HPDE6-E6E7 (cell line): ENCODE data around the gene TRMU.

Source experiments
- DNase-seq: peaks from one replicate; pipeline ENCODE4 v3.0.0; 2011; ENCODE audit warnings: missing footprints; ENCODE audit errors: extremely low spot score

Gene TRMU

DNA sequence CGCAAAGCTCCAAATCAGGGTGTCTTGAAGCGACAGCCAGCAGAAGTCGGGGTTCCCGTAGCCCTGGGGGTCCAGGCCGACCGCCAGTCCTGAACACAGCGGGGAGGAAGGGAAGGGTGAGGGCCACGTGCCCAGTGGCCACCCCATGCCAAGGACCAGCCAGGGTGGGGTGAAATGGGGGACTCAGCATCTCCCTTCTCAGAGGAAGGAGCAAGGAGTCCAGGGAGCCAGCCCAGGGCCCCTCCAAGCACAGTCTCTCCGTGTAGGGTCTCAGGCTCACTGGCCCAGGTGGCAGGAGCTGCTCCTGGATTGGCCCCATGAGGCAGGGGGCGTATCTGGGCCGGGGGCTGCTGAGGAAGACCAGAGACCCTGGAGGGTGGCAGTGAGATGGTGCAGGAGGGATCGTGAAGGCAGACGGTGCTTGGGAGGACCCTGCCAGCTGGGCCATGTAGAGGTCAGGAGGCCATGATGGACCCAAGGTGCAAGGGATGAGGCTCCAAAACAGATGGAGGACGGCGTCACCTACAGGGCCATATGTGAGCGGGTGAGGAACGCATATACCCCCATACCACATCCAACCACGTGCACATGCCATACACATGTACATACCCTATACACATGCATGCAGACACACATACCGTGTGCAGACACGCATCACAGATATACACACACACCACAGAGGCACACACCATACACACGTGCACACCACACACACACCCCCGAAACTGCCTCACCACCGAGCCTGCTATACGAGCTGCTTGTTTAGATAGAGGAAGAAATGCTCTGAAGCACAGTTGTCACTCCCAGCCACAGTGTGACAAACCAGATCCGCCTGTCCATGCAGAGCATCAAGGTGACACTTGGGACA, 34.4 kb downstream of the TRMU start:
- DNase-seq: no peak

DNA sequence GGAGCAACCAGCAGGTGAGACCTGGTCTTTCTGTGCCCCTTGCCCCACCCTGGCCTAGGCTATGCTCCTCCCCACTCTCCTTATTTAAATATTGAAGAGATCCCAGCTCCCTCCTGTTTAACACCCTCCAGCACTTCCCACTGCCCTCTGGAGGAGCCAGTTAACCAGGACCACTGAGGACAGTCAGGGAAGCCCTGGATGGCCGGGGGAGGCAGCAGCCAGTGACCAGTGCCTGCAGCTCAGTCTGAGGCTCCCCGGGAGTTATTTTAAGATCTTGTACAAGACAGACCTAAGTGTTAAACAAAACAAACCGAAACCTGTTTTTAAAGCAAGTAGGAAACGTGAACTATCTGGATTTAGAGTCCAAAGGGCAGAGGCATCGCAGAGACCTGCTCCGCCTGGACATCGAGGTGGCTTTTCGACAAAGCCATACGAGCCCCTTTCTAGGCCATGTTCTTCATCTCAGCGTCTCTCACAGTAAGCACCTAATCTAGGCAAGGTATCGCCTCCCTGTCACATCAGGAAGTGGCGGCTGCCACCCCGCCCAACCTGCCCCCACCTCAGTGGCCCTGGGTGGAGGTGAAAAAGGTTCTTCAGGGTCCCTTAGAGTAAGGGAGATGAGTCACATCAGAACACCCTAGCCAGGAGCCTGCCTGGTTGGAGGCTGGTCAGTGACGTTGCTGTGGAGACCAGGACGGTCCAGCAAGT, 35.2 kb downstream of the TRMU start:
- DNase-seq: no peak

DNA sequence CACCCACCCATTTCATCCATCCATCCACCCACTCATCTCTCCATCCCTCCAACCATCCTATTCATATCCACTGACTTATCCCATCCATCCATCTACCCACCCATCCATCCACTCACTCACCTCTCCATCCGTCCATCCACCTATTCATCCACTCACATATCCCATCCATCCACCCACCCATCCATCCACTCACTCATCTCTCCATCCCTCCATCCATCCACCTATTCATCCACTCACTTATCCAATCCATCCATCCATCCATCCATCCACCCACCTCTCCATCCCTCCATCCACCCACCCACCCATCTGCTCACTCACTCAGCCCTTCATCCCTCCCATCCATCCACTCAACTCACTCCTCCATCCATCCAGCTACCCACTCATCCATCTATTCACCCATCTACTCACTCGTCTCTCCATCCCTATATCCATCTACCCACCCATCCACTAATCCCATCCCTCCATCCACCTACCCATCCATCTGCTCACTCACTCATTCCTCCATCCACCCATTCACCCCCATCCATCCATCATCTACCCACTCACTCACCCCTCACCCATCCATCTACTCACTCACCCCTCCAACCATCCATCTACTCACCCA, 36.2 kb downstream of the TRMU start:
- no peak for DNase-seq

DNA sequence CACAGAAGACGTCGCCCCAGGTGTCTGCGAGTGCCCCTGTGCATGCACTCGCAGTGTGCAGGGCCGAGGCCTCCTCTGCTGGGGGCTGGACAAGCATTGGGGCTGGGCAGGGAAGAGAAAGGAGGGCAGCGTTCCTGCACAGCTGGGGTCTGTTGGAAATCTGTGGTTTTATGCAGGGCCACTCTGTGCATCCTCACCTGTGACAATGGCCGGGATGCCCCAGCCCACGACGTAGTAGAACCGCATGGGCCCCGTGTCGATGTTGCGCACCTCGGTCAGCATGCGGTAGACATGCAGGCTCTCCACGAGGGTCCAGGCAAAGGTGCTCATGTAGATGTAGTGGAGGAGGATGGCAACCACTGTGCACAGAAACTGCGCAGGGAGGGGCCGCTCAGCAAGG, 37.2 kb downstream of the TRMU start:
- DNase-seq: no peak

DNA sequence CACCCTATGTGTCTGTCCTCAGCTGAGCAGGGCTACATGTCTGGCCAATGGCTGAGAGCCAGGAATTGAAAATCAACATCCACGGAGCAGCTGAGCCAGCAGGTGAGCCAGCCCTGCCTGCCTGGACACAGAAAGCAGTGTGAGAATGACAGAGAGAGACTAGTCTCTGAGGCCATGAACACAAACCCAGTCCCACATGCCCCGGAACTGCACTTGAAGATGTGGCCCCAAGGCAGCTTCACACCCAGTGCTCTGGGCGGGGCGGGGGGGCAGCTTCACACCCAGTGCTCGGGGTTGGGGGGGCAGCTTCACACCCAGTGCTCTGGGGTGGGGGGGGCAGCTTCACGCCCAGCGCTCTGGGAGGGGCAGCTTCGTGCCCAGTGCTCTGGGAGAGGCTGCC, 37.6 kb downstream of the TRMU start:
- DNase-seq: no peak

DNA sequence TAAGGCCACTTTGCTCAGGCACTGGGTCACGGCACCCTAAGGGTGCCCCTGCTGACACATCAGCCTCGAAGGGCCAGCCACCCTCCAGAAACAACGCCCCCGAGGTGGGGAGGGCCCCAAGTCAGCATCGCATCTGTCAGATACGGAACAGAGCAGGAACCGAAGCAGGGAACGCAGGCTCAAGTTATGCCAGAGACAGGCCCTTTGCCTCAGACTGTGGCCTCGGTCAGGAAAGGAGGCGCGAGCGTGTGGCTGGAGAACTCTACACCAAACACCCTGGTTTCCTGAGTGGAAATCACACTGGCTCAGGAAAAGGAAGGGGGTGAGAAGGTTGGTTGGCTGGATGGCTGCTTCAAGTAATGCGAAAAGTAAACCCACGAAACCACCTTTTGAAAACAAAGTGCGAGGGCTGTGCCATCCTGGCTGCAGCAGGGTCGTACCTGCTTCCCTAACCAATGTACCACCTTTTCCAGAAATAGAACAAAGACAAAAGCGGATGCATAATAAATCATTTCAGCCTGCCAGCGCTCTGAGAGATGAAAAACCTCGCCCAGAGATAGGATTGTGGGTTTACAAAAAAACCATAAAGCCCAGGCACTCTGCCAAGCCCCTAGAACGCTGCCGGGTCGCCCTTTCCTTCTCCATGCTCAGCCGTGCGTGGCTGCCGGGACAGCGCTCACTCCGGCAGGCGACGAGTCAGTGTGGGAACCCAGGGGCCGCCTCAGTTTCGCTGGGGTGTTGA, 38.6 kb downstream of the TRMU start:
- no peak for DNase-seq

DNA sequence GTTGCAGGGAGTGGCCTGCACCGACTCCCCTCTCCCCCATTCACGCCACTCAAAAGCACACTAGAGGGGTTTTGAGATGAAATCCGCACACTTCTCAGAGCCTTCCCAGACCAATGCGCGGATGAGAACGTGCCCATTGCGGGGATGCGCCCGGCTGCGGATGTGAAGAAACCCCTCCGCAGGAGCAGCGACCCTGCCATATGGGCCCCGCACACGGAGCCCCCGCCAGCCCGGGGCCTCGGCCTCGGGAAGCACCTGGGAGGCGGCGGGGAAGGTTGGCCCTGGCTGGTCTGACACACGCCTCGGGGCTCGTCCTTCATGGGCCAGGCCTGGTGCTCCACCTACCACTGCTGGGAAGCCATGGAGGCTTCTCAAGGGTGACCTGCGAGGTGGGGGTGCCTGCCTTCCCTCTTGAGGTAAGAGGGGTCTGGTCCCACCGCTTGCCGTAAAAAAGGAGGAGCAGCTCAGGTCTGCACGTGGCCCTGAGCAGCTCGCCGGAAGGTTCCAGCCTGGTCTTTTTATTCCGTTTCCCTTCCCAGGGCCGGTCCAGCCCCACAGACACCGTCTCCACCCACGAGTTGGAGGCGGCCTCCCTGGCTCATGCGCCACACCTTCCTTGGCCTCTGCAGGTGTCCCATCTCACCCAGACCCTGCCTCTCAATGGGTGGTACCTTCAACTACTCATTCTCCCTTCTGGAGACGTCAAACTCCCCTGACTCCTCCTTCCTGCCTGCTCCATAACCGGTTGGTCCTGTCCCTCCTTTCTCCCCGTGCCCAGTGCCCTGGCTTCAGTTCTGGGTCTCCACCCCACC, 39.4 kb downstream of the TRMU start:
- no peak for DNase-seq

DNA sequence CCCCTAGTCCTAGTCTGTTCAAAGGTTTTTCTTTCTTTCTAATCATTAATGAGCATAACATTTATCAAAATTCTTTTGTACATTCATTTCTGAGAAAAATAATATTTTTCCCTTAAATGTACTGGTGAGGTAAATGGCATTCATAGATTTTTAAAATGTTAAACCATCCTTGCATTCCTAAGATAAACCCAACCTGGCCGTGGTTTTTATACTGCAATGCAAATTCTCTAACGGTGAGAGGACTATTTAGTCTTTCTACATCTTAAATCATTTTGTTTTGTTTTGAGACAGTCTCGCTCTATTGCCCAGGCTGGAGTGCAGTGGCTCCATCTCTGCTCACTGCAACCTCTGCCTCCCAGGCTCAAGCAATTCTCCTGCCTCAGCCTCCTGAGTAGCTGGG, 40.6 kb downstream of the TRMU start:
- DNase-seq: no peak

DNA sequence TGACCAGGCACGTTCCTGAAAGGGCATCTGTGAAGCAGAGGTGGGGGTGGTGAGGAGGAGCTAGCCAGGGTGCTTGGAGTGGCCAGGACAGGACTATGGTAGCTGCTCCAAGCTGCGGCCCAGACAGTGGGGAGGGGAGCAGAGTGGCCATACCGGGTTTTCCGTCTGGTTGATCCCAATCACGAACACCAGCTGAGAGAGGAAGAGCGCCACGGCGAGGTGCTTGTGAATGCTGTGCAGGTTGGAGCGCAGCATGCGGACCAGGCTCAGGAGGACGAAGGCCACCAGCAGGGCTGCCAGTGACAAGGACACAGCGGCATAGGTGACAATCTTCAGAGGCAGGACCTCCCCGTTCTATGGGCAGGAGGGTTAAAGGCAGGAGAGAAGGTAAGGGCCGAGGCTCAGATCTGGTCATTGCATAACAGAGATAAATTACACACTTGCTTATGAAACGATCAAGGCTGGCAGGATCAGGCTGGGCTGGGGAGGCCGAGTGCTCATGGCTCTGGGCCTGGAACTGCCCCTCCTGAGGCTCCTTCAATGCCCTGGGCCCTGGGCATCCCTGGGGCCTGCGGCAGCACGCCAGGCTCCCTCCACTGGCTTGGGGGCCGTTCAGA, 41.5 kb downstream of the TRMU start:
- no peak for DNase-seq

DNA sequence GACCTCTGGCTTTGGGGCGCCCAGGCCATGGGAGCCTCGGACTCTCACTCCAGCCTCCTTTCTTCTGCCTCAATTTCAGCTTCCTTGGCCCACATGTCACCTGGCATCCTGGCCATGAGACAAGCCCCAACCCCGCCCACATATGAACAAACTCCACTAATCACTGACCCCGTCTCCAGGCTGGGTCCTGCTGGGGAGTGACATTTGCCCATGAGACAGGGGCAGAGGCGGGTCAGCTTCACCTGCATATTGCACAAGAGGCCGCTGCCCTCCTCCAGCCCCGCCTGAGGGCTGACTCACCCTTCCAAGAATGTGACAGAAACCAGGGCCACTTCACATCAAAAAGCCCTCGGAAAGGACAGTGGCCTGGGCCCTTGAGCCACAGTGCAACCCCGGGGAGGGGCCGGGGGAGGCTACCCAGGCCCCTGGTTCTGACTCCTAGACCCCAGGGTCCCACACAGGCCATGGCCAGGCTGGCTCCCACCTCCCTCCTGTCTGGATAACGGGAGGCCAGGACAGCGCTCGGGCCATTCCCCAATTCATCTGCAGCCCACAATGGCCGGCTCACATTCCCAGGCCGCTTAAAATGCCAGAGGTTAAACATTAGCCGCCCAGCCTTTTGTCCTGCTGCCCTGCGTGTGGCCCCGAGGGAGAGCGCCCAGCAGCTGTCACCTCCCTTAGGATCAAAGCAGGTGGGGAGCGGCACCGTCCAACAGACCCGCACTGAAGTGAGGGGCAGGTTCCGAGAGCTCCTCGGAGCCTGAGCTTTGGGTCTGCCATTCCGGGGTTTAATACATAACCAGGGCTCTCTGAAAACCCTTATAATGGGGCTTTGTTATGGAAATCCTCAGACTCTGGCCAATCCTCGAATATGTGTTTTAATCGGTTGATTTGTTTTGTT, 42.3 kb downstream of the TRMU start:
- peak; percentile 62 for DNase-seq

DNA sequence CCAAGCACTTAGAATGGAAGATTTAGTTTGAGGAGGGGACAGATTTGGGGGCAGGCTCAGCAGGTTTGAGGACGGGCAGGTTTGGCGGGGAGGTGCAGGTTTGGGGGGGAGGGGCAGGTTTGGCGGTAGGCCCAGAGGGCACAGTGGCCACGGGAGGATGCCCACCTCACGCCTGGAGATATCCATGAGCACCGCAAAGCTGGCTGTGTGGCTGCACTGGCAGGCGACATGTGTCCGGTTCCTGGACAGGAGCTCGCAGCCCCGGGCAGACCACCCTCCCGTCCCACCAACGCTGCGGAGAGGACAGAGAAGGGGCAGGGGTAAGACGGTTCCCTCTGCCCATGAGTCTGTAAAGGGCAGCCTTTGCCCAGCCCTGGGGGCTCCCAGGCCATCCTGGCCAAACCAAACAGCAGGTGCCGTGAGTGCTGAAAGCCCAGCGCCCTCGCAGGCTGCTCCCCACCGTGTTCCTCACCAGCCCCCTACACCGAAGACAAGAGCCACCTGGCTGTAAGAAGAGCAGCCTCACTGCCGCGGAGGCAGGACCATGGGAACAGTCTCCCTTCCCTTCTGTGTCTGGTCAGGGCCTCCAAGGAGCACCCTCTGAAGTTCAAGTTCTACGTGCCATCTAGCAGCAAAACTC, 43.0 kb downstream of the TRMU start:
- no peak for DNase-seq

DNA sequence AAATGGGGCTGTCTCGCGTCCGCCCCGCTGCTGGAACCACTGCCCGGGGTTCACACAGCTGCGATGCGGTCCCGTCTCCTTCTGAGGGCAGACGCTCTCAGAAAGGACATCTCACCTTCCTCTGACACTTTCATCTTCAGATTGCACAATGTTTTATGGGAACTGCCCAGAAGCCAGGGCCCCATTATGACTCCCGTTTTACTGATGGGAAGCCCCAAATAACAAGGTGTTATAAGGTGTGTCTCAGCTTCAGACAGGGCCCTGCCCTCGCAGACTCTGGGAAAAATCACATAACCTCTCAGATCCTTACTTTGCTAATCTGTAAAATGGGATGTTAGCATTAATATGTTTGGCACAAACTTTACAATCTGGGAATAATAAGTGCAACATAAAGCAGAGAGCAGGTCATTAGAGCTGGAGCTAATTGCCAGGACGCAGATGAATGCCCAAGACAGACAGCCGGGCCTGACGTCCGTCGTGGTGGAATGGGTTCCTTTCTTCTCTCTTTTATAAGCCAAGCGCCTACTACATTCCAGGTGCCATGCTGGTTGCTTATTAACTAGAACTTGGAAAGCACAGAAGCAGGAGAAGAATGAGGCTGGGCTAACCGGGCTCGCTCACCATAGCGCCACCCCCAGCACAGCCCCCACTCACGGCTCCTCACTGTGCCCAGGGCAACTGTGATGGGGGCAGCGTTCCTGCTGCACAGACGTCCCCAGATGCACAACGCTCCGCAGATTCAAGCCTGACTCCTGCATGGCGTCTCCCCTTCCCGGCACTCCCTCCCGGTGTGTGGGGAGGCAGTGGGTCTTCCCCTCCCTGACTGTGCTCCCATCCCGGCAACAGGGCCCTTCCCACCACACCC, 43.8 kb downstream of the TRMU start:
- no peak for DNase-seq

DNA sequence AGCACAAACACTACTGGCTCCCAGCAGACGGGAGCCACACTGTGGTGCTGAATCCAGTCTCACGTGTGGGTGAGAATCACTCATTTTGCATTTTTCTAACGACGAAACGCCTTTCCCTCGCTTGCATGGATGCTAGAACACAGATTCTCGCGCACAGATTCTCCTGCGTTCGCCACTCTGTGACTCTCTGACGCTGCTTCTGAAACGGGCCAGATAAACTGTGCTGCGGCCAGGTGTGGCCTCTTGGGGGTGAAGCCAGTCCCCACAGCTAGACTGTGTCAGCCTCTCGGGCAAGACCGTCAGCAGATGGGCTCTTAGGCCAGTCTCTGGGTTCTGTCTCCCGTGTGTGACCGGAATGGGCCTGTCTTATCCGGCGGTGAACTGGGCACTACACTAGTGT, 44.6 kb downstream of the TRMU start:
- DNase-seq: no peak

DNA sequence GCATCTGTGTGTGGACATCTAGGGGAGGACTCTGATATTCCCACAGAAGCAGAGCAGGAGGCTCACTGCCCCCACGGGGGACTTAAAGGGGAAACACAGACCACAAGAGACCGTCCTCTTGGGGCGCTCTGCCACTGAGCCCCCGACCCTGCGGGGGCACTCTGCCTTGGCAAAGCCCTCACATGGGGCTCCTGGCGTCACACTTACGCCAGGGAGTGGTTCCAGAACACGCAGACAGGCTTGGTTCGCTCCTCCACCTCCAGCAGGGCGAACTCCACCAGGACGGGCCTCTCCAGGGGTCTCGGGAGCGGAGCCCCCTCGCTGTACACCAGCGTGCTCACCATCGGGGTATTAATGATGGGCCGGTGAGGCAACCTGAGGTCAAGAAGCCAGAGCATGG, 45.1 kb downstream of the TRMU start:
- DNase-seq: no peak

DNA sequence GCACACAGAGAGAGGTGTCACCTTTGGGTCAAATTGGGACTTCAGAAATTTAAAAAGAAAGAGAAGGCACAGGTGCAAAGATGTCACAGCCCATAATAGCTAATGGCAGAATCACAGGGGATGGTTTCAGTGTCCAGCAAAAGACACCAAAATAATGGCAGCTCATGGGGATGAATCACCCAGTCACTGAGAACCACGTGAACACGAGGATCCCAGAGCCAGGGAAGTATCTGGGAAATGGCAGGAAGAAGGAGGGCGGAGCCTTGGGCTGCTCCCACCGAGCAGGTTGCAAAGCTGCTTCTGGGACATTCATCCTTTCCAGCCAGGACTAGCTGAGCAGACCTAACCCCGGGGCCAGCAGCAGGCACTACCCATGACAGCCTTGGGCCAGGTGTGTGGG, 45.6 kb downstream of the TRMU start:
- DNase-seq: no peak

DNA sequence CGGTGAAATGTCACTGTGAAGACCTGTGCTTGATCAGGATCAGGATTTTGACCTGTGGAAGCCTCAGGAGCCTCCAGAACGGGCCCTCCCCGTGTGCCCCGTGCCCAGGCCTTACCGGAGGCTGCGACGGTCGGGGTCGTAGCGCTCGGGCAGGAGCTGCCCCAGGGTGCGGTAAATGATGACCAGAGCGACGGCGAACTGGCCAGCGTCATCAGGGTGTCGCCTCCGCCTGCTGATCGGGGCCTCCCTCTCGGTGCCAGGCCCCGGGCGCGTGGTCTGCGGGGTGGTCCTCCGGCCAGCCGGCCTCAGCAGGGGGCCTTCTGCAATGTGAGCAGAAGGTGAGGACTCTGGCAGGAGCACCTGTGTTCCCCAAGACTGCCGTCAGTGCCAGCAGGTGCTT, 46.2 kb downstream of the TRMU start:
- no peak for DNase-seq

DNA sequence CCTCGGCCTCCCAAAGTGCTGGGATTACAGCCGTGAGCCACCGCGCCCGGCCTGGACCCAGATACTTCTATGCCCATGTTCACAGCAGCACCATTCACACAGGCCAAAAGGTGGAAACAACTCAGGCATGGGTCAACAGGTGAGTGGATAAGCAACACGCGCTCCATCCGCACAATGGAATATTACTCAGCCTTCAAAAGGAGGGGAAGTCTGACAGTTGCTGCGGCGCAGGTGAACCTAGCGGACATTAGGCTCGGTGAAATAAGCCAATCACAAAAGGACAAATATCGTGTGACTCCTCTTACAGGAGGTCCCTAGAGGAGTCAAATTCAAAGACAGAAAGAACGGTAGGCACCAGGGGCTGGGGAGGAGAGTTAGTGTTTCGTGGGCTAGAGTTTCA, 47.0 kb downstream of the TRMU start:
- DNase-seq: no peak

DNA sequence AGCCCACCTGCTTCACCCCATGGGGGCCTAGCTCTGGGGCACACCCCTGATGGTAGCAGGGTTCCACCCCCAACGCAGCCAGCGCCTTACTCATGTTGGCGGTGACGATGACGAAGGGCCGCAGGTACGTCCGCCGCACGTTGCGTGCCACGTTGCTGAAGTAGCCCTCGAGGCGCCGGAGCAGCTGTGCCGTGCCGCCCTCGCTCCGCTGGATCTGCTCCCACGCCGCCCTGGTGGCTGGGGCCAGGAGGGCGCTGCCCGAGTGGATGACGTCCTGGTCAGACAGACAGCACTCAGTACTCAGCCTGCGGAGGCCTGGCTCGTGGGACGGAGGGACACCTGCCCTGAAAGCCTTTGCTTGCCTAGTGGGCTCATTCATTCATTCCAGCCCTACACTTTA, 50.8 kb downstream of the TRMU start:
- no peak for DNase-seq
